Subcutaneous preadipocyte (primary cell): ENCODE measurements around the gene CCT8L2. TPM values are rescaled to one million over a fixed set of nuclear protein-coding genes. Genes with fewer than 3 reads are reported as not detected.

ENCODE experiments used
- total RNA-seq: library from RNA; depleted of rRNA; stranded (reverse); fragments of >200 nt; gene quantifications from 2 replicates; pipeline ENCODE4 v1.2.3, GENCODE V29; 2012

The CCT8L2 gene
- not detected in 2 replicates for total RNA-seq

GRCh38 chr22:16592710-16593109, at the start of gene CCT8L2:
TSS of gene CCT8L2 (minus strand) at chr22:16592810. CDS start at chr22:16592550, 260 bp downstream.

Other genes starting within 250 kb of the CCT8L2 start
- under 0.01 TPM in 1 of 2 replicates, not detected in the other for gene XKR3, start 232.6 kb upstream of the CCT8L2 start, total RNA-seq